ENCODE measurements around the gene BTLA. TPM values are rescaled to one million over a fixed set of nuclear protein-coding genes. Genes with fewer than 3 reads are reported as not detected.
"Not testable (repeated sequence)": the region's sequence is repeated elsewhere in the genome, so short reads cannot be mapped to it uniquely, and the experiment has no call there.

BTLA gene
- total RNA-seq, 1 donor from 2014 or later, result 40.7 TPM

DNA sequence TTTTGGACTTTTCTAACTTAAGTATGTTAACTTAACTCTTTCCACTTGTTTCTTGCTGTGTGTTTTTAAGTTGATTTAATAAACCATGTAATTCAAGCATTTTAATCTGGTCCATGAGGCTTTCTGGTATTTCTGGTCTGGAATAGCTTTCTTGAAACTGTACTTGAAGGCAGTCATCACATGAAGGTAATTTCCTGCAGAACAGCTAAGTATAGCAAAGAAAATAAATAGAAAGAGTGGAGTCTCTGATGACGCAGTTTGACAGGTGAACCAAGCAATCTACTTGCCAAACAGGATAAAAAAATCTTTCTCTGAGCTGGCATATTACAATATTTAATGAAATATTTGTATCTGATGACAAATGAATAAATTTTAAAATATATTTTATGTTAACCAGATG, 74.9 kb downstream of the BTLA start:
- Mint-ChIP-seq H3K36me3 (ENCODE audit: low read depth) (no peaks in the 10 kb centered on the region), H3K4me3 (no peak overlapping the region), H3K27ac (no peak overlapping the region), H3K9me3 (no peaks in the 10 kb centered on the region), H3K4me1 (ENCODE audit: low read depth) (no peaks in the 10 kb centered on the region), H3K27me3 (ENCODE audit: insufficient read depth) (peaks cover 2% of the 10 kb centered on the region)
- intact Hi-C loops (cut with micrococcal nuclease), result no loop called here
- DNase-seq (ENCODE audit: low spot score), result no peak

DNA sequence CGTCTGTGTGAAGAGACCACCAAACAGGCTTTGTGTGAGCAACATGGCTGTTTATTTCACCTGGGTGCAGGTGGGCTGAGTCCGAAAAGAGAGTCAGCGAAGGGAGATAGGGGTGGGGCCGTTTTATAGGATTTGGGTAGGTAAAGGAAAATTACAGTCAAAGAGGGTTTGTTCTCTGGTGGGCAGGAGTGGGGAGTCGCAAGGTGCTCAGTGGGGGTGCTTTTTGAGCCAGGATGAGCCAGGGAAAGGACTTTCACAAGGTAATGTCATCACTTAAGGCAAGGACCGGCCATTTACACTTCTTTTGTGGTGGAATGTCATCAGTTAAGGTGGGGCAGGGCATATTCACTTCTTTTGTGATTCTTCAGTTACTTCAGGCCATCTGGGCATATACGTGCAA, 76.4 kb downstream of the BTLA start:
- H3K36me3 Mint-ChIP-seq (ENCODE audit: low read depth); H3K4me3 Mint-ChIP-seq; H3K27me3 Mint-ChIP-seq (ENCODE audit: insufficient read depth); H3K4me1 Mint-ChIP-seq (ENCODE audit: low read depth); H3K27ac Mint-ChIP-seq; H3K9me3 Mint-ChIP-seq; intact Hi-C loops (cut with micrococcal nuclease); DNase-seq (ENCODE audit: low spot score): not testable (repeated sequence)

- H3K4me3 Mint-ChIP-seq; H3K27me3 Mint-ChIP-seq (ENCODE audit: insufficient read depth); H3K4me1 Mint-ChIP-seq (ENCODE audit: low read depth); intact Hi-C loops (cut with micrococcal nuclease); H3K9me3 Mint-ChIP-seq; H3K36me3 Mint-ChIP-seq (ENCODE audit: low read depth); DNase-seq (ENCODE audit: low spot score); H3K27ac Mint-ChIP-seq: not testable (repeated sequence)
Measured at GRCh38 chr3:112418526-112418925, 80.7 kb downstream of the BTLA start.

GRCh38 chr3:112417696-112418318, 81.5 kb downstream of the BTLA start:
- peaks cover 4% of the 10 kb centered on the region for H3K4me1 Mint-ChIP-seq (ENCODE audit: low read depth)
- no peak for DNase-seq (ENCODE audit: low spot score)
- peaks cover 3% of the 10 kb centered on the region for H3K9me3 Mint-ChIP-seq
- peaks cover 2% of the 10 kb centered on the region for H3K27me3 Mint-ChIP-seq (ENCODE audit: insufficient read depth)
- H3K36me3 Mint-ChIP-seq (ENCODE audit: low read depth), result peaks cover 2% of the 10 kb centered on the region
- no peak overlapping the region for H3K4me3 Mint-ChIP-seq
- no peak overlapping the region for H3K27ac Mint-ChIP-seq
- intact Hi-C loops (cut with micrococcal nuclease), result no loop called here

- no peak overlapping the region for H3K27ac Mint-ChIP-seq
- H3K9me3 Mint-ChIP-seq, result peaks cover 3% of the 10 kb centered on the region
- H3K4me1 Mint-ChIP-seq (ENCODE audit: low read depth), result peaks cover 10% of the 10 kb centered on the region
- H3K36me3 Mint-ChIP-seq (ENCODE audit: low read depth), result peaks cover 2% of the 10 kb centered on the region
- intact Hi-C loops (cut with micrococcal nuclease), result no loop called here
- peaks cover 4% of the 10 kb centered on the region for H3K27me3 Mint-ChIP-seq (ENCODE audit: insufficient read depth)
- H3K4me3 Mint-ChIP-seq, result no peak overlapping the region
- no peak for DNase-seq (ENCODE audit: low spot score)
Measured at GRCh38 chr3:112416391-112417212, 82.7 kb downstream of the BTLA start.

DNA sequence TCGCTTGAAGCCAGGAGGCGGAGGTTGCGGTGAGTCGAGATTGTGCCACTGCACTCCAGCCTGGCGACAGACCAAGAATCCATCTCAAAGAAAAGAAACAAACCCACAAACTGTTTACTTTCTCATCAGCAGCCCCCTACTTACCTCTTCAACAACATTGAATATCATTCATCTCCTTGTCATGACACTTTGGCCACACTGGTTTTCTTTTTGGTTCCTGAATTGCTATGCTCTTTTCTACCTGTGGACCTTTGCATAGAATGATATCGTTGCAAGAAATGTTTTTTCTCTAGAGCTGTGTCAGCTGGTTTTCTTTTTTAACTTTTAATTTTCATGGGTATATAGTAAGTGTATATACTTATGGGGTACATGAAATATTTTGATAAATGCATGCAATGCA, 83.9 kb downstream of the BTLA start:
- Mint-ChIP-seq H3K9me3 (peaks cover 3% of the 10 kb centered on the region), H3K27ac (no peak overlapping the region), H3K4me3 (no peak overlapping the region), H3K27me3 (ENCODE audit: insufficient read depth) (peaks cover 4% of the 10 kb centered on the region), H3K4me1 (ENCODE audit: low read depth) (peaks cover 10% of the 10 kb centered on the region), H3K36me3 (ENCODE audit: low read depth) (peaks cover 2% of the 10 kb centered on the region)
- intact Hi-C loops (cut with micrococcal nuclease), result no loop called here
- DNase-seq (ENCODE audit: low spot score), result no peak

Other genes starting within 250 kb of the BTLA start
- gene SLC9C1, start 205.3 kb downstream of the BTLA start, total RNA-seq, result not detected in 2 replicates
- 141 TPM in 2 replicates for gene CD200, start 166.3 kb downstream of the BTLA start, total RNA-seq
- gene ATG3, start 62.5 kb upstream of the BTLA start, total RNA-seq, result 66.2 and 69.8 TPM in 2 replicates
- 14.9 and 15.5 TPM in 2 replicates for gene SLC35A5, start 62.6 kb upstream of the BTLA start, total RNA-seq
- 0.23 TPM in 1 of 2 replicates, not detected in the other for gene CCDC80, start 141.7 kb upstream of the BTLA start, total RNA-seq

All from activated T-helper 1 cell treated with anti-CD3 and anti-CD28 coated beads, Interleukin-12 subunit alpha, Interleukin-12 subunit beta, Interleukin-2, Interleukin-4 antibody, amounts not matched to agents 30 ng/mL and 10 ng/mL and 1 ng/mL, durations not matched to agents 14 hours and 24 hours and 36 hours (primary cell).